Ovary (tissue), 9 donors: ENCODE data around the gene PTHLH. TPM values are rescaled to one million over a fixed set of nuclear protein-coding genes. Genes with fewer than 3 reads are reported as not detected.

ENCODE experiments used
- DNase-seq, 5 donors: peaks; one replicate each; pipeline ENCODE4 v3.0.0-alpha.2; 2019 to 2020
- H3K27ac ChIP-seq, 2 donors: fragments of 200-600 bp; one replicate each; pipeline versions ENCODE4 v1.5.1 to v1.8.0; 2019 to 2022
- H3K27me3 ChIP-seq: fragments of 200-600 bp; one replicate; pipeline ENCODE4 v1.8.0; 2022
- H3K36me3 ChIP-seq: fragments of 200-600 bp; sonication (generic); one replicate; pipeline ENCODE4 v1.5.1; 2019
- H3K4me1 ChIP-seq: one replicate; pipeline ENCODE4 v1.8.1; 2013; ENCODE audit warnings: mild to moderate bottlenecking, moderate library complexity; ENCODE audit not compliant: insufficient read depth
- H3K4me3 ChIP-seq: fragments of 200-600 bp; sonication (generic); one replicate; pipeline ENCODE4 v1.5.1; 2017
- H3K9me3 ChIP-seq, 2 donors: fragments of 200-600 bp in 1 of 2; sonication (generic) in 1 of 2; one replicate each; pipeline versions ENCODE4 v1.5.1 to v1.8.1; 2013 to 2019; ENCODE audit warnings: mild to moderate bottlenecking in 1 of 2, moderate library complexity in 1 of 2
- CTCF ChIP-seq, 3 donors: fragments of 450-650 bp in 2 of 3; fragments of 200-600 bp in 1 of 3; IDR thresholded peaks; one replicate each; pipeline versions ENCODE4 v1.5.1 to v1.8.0; 2016 to 2022; ENCODE audit warnings: antibody characterized with exemption in 3 of 3, mild to moderate bottlenecking in 1 of 3
- EP300 ChIP-seq: sonication (generic); formaldehyde crosslinking; IDR thresholded peaks from one replicate; pipeline ENCODE4 v1.6.1; 2017; ENCODE audit warnings: antibody characterized with exemption
- POLR2A ChIP-seq: fragments of 450-650 bp; IDR thresholded peaks from one replicate; pipeline ENCODE4 v1.6.1; 2017; ENCODE audit warnings: antibody characterized with exemption, mild to moderate bottlenecking, moderate library complexity
- WGBS, 3 donors: extraction: QIAGEN DNeasy Blood & Tissue Kit in 1 of 3; methylation state at CpG; one replicate each; pipeline versions ENCODE4 v1.1.5 to v1.1.7; 2013 to 2017; 5-methylcytosine and 5-hydroxymethylcytosine counted together
- intact Hi-C, 4 donors: fragments of 100-400 bp; cut with DNase I; formaldehyde crosslinking; loops; one replicate each; pipeline versions ENCODE4 v1.11.0 to v1.15.1; 2022 to 2023
- polyA plus RNA-seq, 2 donors: library from polyadenylated mRNA; stranded (reverse); fragments of 200-250 nt in 1 of 2; fragments of 350-450 nt in 1 of 2; fragmentation: Illumina TruSeq in 1 of 2; extraction: RNeasy Lipid Tissue Mini Kit (QIAGEN cat#74804) in 1 of 2; gene quantifications; one replicate each; pipeline ENCODE4 v1.2.3, GENCODE V29; 2013 to 2014
- total RNA-seq, 7 donors: library from RNA; depleted of rRNA in 2 of 7; stranded (reverse); fragments of >200 nt in 2 of 7; fragmentation: NEBNext Ultra II Directional in 3 of 7; extraction: Animal tissue kit (Norgen Biotek cat#: 25700) in 3 of 7; gene quantifications; one replicate each; pipeline versions ENCODE4 v1.1.0 to v1.2.4, GENCODE V29; 2016 to 2023
- donor health status: DM: no; HTN: no; CAD: no; lungs with moderate emphysema.
- donor health status: DM: no; HTN: no; CAD: no.
- donor health status: Bipolar disorder and iron deficiency.
- donor health status: DM: yes; HTN: yes; CAD: no.
- donor health status: DM: no; HTN: no; CAD: no.
- donor health status: DM: yes; HTN: yes; CAD: no.

Gene PTHLH
- total and polyA plus RNA-seq, 9 donors = 0.50 to 4.3 (median 0.77) TPM

GRCh38 chr12:27958675-27959074 is 13.9 kb downstream of the PTHLH start:
- H3K27ac ChIP-seq = no peak overlapping the region
- no peak for DNase-seq
- no peaks in the 10 kb centered on the region for H3K9me3 ChIP-seq
- H3K4me1 ChIP-seq = no peaks in the 10 kb centered on the region
- H3K4me3 ChIP-seq = no peak overlapping the region
- H3K27me3 ChIP-seq = no peaks in the 10 kb centered on the region
- intact Hi-C loops = no loop called here
- no peaks in the 10 kb centered on the region for H3K36me3 ChIP-seq
- 89 to 93% (median 91%) methylated on average over 3 of the region's 3 CpGs for WGBS, 3 donors
- TF ChIP-seq EP300 (no peak), POLR2A (no peak), CTCF (IDR thresholded peaks at IDR 0.05) (no peak)

- no peak overlapping the region for H3K27ac ChIP-seq
- WGBS, 3 donors = 83 to 91% (median 84%) methylated on average over 3 of the region's 3 CpGs
- intact Hi-C loops = no loop called here
- no peaks in the 10 kb centered on the region for H3K36me3 ChIP-seq
- no peaks in the 10 kb centered on the region for H3K27me3 ChIP-seq
- no peaks in the 10 kb centered on the region for H3K4me1 ChIP-seq
- no peak for DNase-seq
- TF ChIP-seq EP300 (no peak), POLR2A (no peak), CTCF (IDR thresholded peaks at IDR 0.05) (no peak)
- H3K9me3 ChIP-seq = no peaks in the 10 kb centered on the region
- H3K4me3 ChIP-seq = no peak overlapping the region
Measured at GRCh38 chr12:27957366-27957765, 15.2 kb downstream of the PTHLH start.

GRCh38 chr12:27953817-27954216 is 18.7 kb downstream of the PTHLH start:
- Histone ChIP-seq H3K27ac (no peak overlapping the region), H3K9me3 (no peaks in the 10 kb centered on the region), H3K4me1 (no peaks in the 10 kb centered on the region), H3K27me3 (no peaks in the 10 kb centered on the region), H3K4me3 (no peak overlapping the region), H3K36me3 (no peaks in the 10 kb centered on the region)
- no peak for TF ChIP-seq EP300
- no peak for TF ChIP-seq POLR2A
- TF ChIP-seq CTCF (IDR thresholded peaks at IDR 0.05) = no peak
- no peak for DNase-seq
- intact Hi-C loops = no loop called here
- 87 to 95% (median 87%) methylated on average over 3 of the region's 3 CpGs for WGBS, 3 donors

- H3K27ac ChIP-seq = no peak overlapping the region
- no peaks in the 10 kb centered on the region for H3K36me3 ChIP-seq
- no peak for TF ChIP-seq CTCF (IDR thresholded peaks at IDR 0.05)
- no peak for TF ChIP-seq EP300
- no peak for TF ChIP-seq POLR2A
- no peaks in the 10 kb centered on the region for H3K27me3 ChIP-seq
- no peaks in the 10 kb centered on the region for H3K4me1 ChIP-seq
- intact Hi-C loops = no loop called here
- H3K4me3 ChIP-seq = no peak overlapping the region
- DNase-seq = no peak
- no peaks in the 10 kb centered on the region for H3K9me3 ChIP-seq
- WGBS, 3 donors = 90 to 95% (median 94%) methylated on average over 4 of the region's 4 CpGs
Measured at GRCh38 chr12:27953348-27953747, 19.2 kb downstream of the PTHLH start.

- H3K27ac ChIP-seq = no peak overlapping the region
- 76 to 81% (median 78%) methylated on average over 5 of the region's 5 CpGs for WGBS, 3 donors
- no peaks in the 10 kb centered on the region for H3K9me3 ChIP-seq
- no peaks in the 10 kb centered on the region for H3K27me3 ChIP-seq
- H3K4me1 ChIP-seq = no peaks in the 10 kb centered on the region
- H3K36me3 ChIP-seq = no peaks in the 10 kb centered on the region
- no peak overlapping the region for H3K4me3 ChIP-seq
- no peak for DNase-seq
- intact Hi-C loops = no loop called here
- TF ChIP-seq POLR2A (no peak), EP300 (no peak), CTCF (IDR thresholded peaks at IDR 0.05) (no peak)
Measured at GRCh38 chr12:27952510-27952909, 20.0 kb downstream of the PTHLH start.
